NCI-H1105 treated with DMSO at 0.1 percent for 48 hours (cell line): ENCODE measurements around the gene AGTPBP1.

Source experiments
- DNase-seq: peaks from one replicate; lab custom pipeline; 2025; lab: John Stamatoyannopoulos, UW

The AGTPBP1 gene

DNA sequence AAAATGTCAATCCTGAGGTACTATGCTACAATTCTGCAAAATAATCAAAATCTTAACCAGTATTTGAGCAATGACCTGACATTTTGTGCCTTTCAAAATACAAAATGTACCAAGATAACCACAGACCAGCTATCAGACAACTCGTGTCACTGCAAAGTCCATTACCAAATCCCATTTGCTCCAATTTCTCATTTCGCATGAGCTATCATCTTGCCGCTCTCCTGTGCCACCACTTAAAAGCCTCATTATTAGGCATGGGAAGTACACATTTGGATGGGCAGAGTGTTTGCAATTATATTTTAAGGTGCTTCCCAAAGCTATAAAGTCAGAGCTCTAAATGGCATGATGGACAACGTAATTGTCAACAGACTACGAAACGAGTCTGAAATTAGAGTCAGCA, 205.2 kb downstream of the AGTPBP1 start:
- DNase-seq: no peak

DNA sequence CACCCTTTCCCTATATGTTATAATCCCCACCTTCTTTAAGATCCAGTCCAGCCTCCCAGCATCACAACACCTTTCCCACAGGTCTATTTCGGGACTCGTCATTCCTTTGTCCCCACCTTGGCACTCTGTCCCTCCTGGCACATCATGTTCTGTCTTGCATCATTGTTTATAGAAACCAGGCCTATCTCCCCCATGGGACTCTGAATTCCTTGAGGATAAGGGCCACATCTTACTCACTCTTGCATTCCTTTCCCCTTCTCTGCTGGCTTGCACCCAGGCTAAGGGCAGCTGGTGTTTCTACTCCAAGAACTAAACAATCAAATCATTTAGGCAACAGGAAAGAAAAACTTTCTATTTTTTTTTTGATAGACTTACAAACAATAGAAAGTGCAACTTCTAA, 205.7 kb downstream of the AGTPBP1 start:
- DNase-seq: no peak

DNA sequence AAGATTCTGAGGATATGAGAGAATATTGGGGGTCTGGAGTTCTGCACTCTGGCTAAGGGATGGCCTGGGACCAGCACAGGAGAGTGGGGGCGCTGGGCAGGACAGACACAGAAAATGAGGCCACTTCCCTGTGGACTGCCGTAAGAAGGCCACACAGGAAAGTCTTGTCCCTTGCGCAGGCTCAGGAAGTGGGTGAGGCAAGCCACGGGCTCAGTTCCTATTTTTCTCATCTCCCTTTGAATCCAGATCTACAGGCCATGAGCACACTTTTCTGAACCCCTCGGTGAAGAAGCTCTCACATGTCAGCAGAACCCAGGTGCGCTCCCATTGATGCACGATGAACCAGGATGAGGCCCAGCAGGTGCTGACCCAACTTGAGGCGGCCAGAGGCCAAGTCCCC, 207.4 kb downstream of the AGTPBP1 start:
- no peak for DNase-seq

DNA sequence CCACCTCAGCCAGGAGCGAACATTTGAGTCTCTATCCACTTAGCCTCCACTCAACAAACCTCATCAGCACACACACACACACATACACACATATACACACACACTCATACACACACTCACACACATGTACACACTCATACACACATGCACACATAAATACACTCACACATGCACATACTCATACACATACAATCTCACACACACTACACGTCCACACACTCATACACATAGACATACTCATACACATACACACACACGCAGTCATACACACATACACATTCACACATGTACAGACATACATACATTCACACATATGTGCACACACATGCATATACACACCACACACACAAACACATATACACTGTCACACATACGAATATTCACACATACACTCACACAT, 208.2 kb downstream of the AGTPBP1 start:
- DNase-seq: no peak

DNA sequence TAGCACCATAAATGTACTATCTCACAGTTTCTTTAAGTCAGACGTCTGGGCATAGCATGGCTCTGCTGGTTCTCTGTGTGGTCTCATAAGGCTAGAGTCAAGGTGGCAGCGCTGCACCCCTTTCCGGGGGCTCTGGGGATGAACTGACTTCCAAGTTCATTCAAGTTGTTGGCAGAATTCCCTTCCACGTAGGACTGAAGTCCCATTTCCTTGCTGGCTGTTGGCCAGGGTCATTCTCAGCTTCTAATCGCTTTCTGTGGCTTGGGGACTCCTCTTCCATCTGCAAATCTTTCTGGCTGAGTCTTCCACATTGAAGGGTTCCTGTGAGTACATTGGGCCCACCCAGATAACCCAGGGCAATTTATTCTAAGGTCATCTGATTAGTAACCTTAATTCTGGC, 211.0 kb downstream of the AGTPBP1 start:
- DNase-seq: no peak

DNA sequence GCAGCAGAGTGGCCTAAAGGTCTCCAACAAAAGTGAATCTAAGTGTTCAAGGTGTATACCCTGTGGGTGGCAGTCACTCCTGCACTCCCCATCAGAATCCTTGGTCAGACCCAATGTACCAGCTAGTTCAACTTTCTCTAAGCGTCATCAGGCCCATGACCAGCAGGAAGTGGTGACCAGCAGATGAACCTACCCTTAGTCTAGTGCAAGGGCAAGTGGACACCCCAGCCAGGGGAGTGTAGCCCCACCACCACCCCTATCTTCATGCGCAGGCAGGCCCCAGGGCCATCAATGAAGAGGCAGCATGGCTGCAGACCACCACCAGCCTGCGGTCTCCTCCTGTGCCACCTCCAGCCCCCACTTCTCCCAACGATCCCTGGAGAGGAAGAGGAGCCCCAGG, 213.1 kb downstream of the AGTPBP1 start:
- no peak for DNase-seq

DNA sequence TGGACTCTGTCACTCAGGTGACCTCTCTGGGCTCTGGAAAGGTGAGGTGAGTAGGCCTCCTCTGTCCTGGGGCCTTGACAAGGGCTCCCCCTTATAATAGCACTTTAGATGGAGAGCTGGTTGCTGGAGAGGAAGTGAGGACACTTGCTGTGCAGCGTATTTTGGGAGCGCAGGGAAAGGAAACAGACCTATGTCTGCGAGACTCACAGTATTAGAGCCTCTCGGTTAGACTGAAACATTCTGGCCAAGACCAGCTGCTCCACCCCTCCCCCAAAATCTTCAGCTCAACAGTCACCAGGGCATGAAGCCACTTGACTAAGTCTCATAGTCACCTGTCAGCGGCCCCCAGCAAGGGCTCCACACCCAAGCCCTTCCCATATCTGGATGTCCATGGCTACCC, 213.6 kb downstream of the AGTPBP1 start:
- DNase-seq: no peak

DNA sequence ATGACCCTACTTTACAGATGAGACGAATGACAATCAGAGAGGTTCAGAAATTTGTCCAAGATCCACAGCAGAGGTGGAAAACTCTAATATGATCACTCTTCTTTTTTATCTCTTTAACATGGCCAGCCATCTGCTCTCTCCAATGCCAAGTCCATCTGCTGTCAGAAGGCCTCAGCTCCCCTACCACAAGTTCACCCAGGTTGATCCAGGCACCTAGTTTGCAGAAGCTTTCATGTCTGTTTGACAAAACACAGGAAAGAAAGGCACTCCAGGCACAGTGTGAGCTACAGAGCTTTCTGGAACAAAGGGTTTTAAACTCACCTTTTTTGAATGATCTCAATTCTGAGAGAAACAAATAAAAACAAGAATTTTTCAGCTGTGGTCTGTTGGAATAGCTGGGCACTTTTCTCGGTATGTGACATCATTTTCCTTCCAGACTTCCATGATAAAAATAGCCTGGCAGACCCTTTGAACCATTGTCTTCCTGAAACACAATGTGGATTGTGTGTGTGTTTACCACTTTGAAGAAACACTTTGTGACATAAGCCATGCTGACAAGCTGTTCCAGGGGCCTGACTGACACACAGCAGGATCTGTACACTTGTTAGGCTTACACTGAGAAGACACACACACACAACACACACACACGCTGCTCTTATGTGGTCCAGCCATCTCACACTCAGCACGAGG, 214.3 kb downstream of the AGTPBP1 start:
- no peak for DNase-seq

DNA sequence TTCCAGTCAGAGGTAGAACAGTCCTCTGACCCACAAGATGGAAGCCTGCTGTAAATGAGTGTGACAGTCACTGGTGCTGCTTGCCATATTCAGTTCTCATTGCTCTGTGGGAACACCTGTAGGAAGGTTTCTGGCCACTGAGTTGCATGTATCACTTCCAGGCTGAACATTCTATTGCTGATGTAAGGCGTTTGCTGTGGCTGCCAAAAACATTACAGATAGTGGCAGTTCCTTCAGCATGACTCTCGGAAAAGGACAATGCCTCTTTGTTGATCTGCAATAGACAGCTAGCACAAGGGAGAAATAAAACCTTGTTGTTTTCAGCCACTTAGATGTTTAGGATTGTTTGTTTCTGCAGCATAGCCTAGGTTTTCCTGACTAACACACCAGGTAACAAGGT, 217.2 kb downstream of the AGTPBP1 start:
- no peak for DNase-seq

DNA sequence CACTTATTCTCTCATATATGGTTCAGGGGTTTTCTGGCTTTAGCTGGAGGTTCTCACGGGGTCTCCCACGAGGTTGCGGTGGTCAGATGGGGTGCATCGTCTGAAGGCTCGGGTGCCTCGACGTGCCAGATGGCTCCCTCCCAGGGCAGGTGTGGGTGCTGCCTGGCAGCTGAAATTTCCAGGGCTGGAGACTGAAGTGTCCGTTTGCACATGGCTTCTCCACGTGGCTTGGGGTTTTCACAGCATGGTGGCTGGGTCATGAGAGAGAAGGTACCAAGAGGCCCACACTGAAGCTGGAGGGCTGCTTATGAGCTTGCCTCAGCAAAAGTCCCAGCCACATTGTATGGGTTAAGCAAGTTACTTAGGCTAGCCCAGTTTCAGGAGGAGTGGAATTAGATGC, 218.6 kb downstream of the AGTPBP1 start:
- no peak for DNase-seq

DNA sequence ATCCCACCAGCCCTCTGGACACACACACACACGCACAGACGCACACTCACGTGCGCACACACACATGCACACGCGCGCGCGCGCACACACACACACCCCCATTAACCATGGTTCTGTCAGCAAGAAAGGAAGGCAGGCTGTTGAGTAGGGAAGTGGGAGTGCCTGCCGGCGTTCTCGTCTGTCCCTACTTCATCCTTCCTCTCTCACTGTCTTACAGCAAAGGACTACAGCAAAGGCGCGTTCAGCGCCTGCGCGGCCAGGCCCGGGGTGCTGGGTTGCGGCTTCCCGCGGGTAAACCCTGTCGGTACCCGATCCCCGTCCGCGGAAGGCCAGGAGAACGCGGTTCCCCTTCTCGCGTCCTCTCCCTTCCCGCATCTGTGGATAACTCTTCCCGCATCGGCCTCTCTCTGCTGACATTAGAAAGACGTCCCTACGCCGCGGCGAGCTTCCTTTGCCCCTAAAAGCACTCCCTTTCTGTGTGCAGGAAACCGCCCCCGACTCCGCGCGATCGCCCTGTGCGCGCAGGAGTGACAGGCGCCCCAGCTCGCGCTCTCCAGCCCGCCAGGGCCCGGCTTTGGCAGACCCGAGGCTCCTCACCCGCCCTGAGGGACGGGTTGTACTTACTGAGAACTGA, 219.2 kb downstream of the AGTPBP1 start:
- peak; percentile 56 for DNase-seq

DNA sequence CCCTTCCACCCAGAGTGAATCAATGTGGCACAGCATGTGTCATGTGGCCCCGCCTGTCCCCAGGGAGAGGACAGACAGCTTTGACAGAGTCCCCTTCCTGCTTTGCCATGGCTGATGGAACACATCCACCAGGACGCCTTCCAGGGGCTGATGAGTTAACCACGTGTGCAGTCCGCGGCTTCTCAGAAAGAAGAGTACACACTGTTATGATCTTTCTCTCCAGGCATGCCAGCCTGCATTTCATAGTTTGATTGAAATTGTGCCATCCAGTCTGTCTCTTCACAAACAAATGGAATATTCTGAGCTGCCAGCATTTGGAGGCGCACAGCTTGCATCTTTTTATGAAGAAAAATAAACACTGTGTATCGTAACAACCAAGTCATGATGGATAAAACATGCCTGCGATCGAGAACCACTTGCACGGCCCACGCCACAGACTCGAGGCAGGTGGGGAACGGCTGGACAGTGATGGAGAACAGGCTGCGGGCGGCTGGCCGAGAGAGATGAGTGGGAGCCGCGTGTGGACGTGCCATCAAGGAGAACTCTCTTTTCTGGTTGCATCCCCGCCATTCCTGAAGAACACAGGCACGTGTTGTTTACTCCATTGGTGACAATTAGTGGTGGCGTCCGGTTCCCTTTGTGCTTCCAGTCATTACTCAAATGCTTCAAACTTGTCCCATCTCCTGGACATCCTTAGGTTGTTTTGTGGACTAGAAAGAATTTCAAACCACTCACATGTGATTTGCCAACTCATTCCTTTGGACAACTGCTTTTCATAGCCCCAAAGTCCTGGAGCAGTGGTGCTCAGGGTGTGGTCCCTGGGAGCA, 220.2 kb downstream of the AGTPBP1 start:
- DNase-seq: no peak

DNA sequence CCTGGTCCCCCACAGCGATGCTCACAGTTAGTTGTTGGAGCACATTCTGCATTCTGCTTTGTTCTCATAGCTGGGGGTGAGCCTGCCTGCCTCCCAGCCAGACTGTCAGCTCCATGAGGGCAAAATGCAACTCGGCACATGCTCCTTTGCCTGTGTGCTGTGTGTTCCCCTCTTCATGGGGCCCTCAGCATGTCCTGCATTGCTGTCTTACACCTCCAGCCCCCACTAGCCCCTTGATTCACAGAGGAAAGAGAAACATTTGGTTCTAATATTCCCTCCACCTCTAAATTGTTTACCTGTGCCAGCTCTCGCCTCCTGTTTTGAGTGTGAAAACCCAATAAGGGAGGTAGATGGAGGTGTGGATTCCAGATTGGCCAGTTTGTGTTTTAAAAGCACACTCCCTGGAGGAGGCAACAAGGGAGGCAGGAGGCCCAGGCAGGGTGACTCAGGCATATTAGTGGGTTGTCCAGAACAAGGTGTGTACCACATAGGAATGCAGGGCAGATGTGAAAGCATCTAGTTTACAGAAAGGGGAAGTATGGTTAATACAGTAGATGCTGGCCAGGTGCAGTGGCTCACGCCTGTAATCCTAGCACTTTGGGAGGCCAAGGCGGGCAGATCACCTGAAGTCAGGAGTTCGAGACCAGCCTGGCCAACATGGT, 224.6 kb downstream of the AGTPBP1 start:
- DNase-seq: no peak

DNA sequence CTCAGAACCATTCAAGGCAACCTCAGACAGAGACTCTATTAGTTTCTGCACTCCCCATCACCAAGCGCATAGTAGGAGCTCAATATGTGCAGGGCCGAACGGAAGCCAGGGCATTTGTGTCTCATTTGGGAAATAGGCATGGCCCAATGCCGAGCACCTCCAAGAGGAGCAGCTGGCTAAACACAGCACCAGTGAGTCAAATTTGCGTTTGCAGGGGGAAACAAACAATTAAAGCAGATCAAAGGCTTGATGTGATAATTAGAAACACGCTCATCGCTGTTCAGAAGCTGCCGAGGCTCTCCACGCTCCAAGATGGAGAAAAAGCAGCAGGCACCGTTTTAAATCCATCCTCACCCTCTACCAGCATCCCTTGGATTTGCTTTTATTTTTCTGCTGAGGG, 225.3 kb downstream of the AGTPBP1 start:
- DNase-seq: peak; percentile 28

DNA sequence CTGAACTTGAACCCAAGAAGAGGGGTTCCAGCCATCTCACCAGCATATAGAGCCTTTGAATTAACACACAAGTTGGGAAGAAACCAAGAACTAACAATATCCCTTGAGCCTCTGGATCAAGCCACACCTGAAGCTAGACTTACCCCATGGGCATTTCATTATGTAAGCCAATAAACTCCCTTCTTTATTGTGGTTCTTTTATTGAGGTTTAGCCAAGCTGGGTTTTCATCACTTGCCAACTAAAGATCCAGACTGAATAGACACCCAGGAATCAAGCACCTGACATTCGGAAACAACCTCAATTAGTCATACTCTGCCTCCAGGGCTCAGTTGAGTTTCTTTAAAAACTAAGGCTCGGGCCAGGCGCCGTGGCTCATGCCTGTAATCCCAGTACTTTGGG, 226.7 kb downstream of the AGTPBP1 start:
- no peak for DNase-seq

DNA sequence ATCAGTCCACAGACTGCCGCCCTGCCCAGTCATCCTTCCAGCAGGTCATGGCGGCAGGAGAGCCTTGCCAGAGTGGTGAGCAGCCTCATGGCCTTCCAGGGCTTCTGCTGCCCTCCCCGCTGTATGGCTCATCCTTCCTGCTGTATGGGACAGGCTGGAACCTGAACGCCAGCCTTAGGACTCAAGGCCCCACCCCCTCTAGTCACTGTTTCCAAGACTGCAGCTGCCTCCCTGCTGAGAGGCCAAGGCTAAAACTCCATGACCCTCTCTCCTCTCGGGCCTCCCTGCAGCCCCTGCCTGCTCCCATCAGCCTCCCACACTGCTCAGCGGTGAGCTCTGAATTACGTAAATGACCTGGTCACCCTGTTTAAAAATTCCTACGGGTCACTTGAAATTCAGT, 227.5 kb downstream of the AGTPBP1 start:
- DNase-seq: no peak

DNA sequence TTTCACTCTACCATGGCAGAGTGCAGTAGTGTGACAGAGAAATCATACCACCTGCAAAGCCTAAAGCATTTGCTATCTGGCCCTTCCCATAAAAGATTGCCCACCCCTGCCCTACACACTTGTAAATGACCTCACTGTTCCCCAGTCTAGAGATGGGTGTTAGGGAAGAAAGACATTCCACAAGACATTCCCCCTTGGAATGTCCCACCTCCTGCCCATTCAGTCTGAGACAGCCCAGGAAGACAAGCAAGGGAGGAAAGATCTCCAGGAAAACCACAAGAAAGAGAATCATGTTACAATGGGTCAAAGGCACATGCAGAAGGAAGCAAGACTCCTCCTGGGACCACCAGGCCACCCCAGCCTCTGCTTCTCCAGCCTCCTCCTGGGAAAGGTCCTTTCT, 230.0 kb downstream of the AGTPBP1 start:
- no peak for DNase-seq

DNA sequence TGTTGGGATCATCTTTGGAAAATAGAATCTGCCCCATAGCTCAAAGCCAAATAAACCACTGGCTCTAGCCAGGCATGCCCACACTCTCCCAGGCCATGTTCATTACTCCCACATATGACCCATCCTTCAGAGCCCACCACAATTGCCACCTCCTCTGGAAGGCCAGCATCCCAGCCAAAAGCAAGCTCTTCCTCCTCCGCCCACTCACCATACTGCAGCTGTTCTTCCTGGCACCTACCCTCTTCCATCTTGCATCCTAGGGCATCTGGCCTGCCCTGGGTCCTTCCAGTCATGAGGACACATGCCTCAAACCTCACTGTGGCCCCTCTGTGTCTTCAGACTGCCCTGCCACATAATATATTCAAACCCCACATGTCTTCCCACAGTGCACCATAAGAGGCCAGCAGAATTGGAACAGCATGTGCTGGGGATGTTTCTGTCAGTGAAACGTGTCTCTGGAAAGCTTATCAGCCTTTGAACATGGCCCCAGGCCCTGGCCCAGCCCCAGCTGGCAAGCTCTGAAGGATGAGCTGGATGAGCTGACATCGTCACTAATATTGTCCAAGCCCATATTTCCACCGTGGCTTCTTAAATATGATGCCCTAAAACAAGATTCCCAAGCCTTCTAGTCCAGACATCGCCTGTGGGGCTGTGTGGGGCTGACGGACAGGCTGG, 230.8 kb downstream of the AGTPBP1 start:
- DNase-seq: no peak

DNA sequence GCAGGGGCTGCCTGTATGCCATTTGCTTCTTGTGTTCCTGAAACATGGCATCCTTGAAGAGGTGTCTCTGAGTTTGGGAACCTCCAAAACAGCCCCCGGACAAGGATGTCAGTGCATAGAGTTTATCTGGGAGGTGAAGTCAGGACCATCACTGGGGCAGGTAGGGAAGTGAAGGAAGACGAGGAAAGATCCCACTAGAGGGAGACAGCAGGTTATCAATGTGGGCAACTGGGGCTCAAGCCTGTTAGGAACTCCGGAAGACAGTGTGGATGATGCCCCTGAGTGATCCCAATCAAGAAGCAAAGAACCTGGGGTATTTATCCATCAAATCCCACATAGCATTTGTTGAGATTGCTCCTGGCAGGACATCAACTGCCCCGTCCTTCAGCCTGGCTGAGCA, 233.1 kb downstream of the AGTPBP1 start:
- DNase-seq: no peak

DNA sequence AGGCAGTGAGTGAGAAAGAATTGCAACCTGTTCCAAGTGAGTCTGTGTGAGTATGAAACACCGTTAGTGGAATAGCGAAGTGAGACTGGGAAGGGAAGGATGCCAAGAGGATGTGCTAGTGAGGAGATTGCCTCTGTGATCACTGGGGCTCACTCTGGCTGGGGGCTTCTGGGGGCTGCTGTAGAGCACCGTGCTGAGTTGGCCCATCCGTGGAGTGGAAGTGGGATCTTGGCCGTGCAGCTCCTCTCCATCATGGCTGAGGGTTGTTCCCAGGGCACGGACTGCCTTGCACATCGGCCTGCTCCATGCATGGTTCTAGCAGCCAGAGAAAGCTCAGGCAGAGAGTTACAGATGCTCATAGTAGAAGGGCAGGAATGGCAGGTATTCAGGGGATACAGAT, 236.1 kb downstream of the AGTPBP1 start:
- DNase-seq: no peak

DNA sequence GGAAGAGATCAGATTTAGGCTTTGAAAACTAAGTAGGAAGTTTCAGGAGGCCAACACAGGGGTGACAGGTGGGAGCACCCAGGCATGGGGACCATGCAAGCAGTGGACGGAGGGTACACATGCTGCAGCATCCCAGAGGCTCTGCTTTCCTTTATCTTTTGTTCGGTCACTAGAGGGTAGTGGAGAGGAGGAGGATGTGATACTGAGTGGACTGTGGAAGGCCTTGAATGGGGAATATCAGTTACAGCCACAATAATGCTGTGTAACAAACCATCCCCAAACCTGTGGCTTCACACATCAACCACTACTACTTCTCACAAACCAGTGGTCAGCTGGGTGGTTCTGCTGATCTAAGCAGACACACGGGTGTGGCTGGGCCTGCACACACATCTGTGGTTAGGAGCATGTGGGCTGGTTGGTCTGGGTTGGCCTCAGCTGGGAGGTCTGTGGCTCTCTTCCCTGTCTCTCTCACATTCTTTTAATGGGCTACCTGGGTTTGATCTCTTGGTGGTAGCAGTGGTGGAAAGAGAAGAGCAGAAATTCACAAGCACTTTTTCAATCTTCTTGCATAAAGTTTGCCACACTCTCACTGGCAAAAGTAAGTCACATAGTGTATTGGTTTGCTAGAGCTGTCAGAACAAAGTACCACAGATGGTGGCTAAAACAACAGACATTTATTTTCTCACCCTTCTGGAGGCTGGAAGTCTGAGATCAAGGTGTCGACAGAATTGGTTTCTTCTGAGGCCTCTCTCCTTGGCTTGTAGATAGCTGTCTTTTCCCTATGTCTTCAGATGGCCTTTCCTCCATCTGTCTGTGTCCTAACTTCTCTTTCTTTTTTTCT, 238.7 kb downstream of the AGTPBP1 start:
- DNase-seq: no peak
